Measurements from ENCODE around the gene CEBPZOS. TPM values are rescaled to one million over a fixed set of nuclear protein-coding genes. Genes with fewer than 3 reads are reported as not detected.

Gene CEBPZOS
- total and polyA plus RNA-seq, 4 donors, result 32.6 to 61.6 (median 48.7) TPM

Other genes starting within 250 kb of the CEBPZOS start
- 100 to 1,000 TPM in 1 of 2 donors, 10 to 100 TPM in 1; 48.7 to 107 TPM for gene STRN, start 230.0 kb upstream of the CEBPZOS start, total RNA-seq
- 10 to 100 TPM; 40.2 to 77.0 TPM for gene STRN, start 230.0 kb upstream of the CEBPZOS start, polyA plus RNA-seq (ENCODE audit: insufficient read length in 2 of 2)
- gene HEATR5B, start 112.1 kb upstream of the CEBPZOS start, total RNA-seq, result 10 to 100 TPM; 28.9 to 58.6 TPM
- 10 to 100 TPM; 25.2 to 27.7 TPM for gene HEATR5B, start 112.1 kb upstream of the CEBPZOS start, polyA plus RNA-seq (ENCODE audit: insufficient read length in 2 of 2)
- 10 to 100 TPM; 13.7 to 21.1 TPM for gene GPATCH11, start 112.0 kb upstream of the CEBPZOS start, total RNA-seq
- gene GPATCH11, start 112.0 kb upstream of the CEBPZOS start, polyA plus RNA-seq (ENCODE audit: insufficient read length in 2 of 2), result 10 to 100 TPM; 14.9 to 22.0 TPM
- 10 to 100 TPM; 36.3 to 62.6 TPM for gene EIF2AK2, start 39.5 kb upstream of the CEBPZOS start, total RNA-seq
- gene EIF2AK2, start 39.5 kb upstream of the CEBPZOS start, polyA plus RNA-seq (ENCODE audit: insufficient read length in 2 of 2), result 10 to 100 TPM; 30.5 to 31.1 TPM
- gene SULT6B1, start 7.8 kb upstream of the CEBPZOS start, total RNA-seq, result not detected
- gene SULT6B1, start 7.8 kb upstream of the CEBPZOS start, polyA plus RNA-seq (ENCODE audit: insufficient read length in 2 of 2), result not detected
- 10 to 100 TPM; 47.9 to 69.5 TPM for gene CEBPZ, start 35.1 kb downstream of the CEBPZOS start, total RNA-seq
- gene CEBPZ, start 35.1 kb downstream of the CEBPZOS start, polyA plus RNA-seq (ENCODE audit: insufficient read length in 2 of 2), result 10 to 100 TPM; 44.3 to 49.9 TPM
- 10 to 100 TPM; 22.4 to 30.0 TPM for gene NDUFAF7, start 35.2 kb downstream of the CEBPZOS start, total RNA-seq
- 10 to 100 TPM; 28.0 to 36.5 TPM for gene NDUFAF7, start 35.2 kb downstream of the CEBPZOS start, polyA plus RNA-seq (ENCODE audit: insufficient read length in 2 of 2)
- gene PRKD3, start 128.3 kb downstream of the CEBPZOS start, total RNA-seq, result 10 to 100 TPM; 55.8 to 68.6 TPM
- gene PRKD3, start 128.3 kb downstream of the CEBPZOS start, polyA plus RNA-seq (ENCODE audit: insufficient read length in 2 of 2), result 10 to 100 TPM; 23.2 to 30.1 TPM
- gene QPCT, start 148.1 kb downstream of the CEBPZOS start, total RNA-seq, result 10 to 100 TPM; 10.4 to 26.1 TPM
- gene QPCT, start 148.1 kb downstream of the CEBPZOS start, polyA plus RNA-seq (ENCODE audit: insufficient read length in 2 of 2), result 10 to 100 TPM; 25.6 to 26.5 TPM

Data from spinal cord (tissue), 4 donors.